Activated CD4-positive, alpha-beta memory T cell treated with anti-CD3 and anti-CD28 coated beads, Interleukin-2, amount 10 ng/mL, durations not matched to agents 7 days and 5 days (primary cell): ENCODE measurements around the gene KRTAP4-1. TPM values are rescaled to one million over a fixed set of nuclear protein-coding genes. Genes with fewer than 3 reads are reported as not detected.
"Not testable (repeated sequence)": the region's sequence is repeated elsewhere in the genome, so short reads cannot be mapped to it uniquely, and the experiment has no call there.

Experiments used
- CTCF ChIA-PET: fragments of 350-600 bp; sonication (Branson Sonifier 250); formaldehyde crosslinking; loops from one replicate; lab custom pipeline; 2021; ENCODE audit warnings: antibody characterized with exemption, inconsistent platforms; lab: Charles Lee
- POLR2A ChIA-PET: fragments of 350-600 bp; sonication (Branson Sonifier 250); formaldehyde crosslinking; loops from one replicate; lab custom pipeline; 2021; ENCODE audit warnings: antibody characterized with exemption; lab: Charles Lee
- DNase-seq: peaks from one replicate; pipeline ENCODE4 v3.0.0-alpha.2; 2020
- H3K27ac Mint-ChIP-seq: one replicate; pipeline ENCODE4 v1.8.0; 2021; ENCODE audit warnings: mild to moderate bottlenecking, mixed read lengths
- H3K27me3 Mint-ChIP-seq: one replicate; pipeline ENCODE4 v1.8.0; 2021; ENCODE audit warnings: mixed read lengths
- H3K36me3 Mint-ChIP-seq: one replicate; pipeline ENCODE4 v1.8.0; 2021; ENCODE audit warnings: low read depth, mixed read lengths
- H3K4me1 Mint-ChIP-seq: one replicate; pipeline ENCODE4 v1.8.0; 2021; ENCODE audit warnings: mixed read lengths
- H3K4me3 Mint-ChIP-seq: one replicate; pipeline ENCODE4 v1.8.0; 2021; ENCODE audit warnings: mild to moderate bottlenecking, mixed read lengths
- H3K9me3 Mint-ChIP-seq: one replicate; pipeline ENCODE4 v1.8.0; 2021; ENCODE audit warnings: mixed read lengths
- total RNA-seq, 2 experiments: library from RNA; stranded (reverse); gene quantifications; one replicate each; pipeline ENCODE4 v1.2.3, GENCODE V29; 2021

Gene KRTAP4-1
- not detected for total RNA-seq

GRCh38 chr17:41184480-41184961 is at the start of gene KRTAP4-1:
TSS of gene KRTAP4-1 (minus strand) at chr17:41184911. CDS start at chr17:41184854, 57 bp downstream.
- ChIA-PET POLR2A (no interaction called here), CTCF (no interaction called here)
- no peaks in the 10 kb centered on the region for H3K4me1 Mint-ChIP-seq
- no peak within 1 kb of the TSS for H3K27ac Mint-ChIP-seq
- DNase-seq = no peak
- H3K9me3 Mint-ChIP-seq = no peaks in the 10 kb centered on the region
- no peaks in the 10 kb centered on the region for H3K27me3 Mint-ChIP-seq
- H3K36me3 Mint-ChIP-seq = no peaks in the 10 kb centered on the region
- no peak within 1 kb of the TSS for H3K4me3 Mint-ChIP-seq

- CTCF ChIA-PET, H3K4me1 Mint-ChIP-seq, H3K36me3 Mint-ChIP-seq, H3K9me3 Mint-ChIP-seq, POLR2A ChIA-PET, H3K4me3 Mint-ChIP-seq, DNase-seq, H3K27ac Mint-ChIP-seq: not testable (repeated sequence)
- peaks cover 20% of the 10 kb centered on the region for H3K27me3 Mint-ChIP-seq
Observed at GRCh38 chr17:41232399-41233105, 47.8 kb upstream of the KRTAP4-1 start, which contains the start of gene KRTAP9-3. TSS of gene KRTAP9-3 (plus strand) at chr17:41232449. CDS start at chr17:41232502, 53 bp downstream.

- Mint-ChIP-seq H3K27me3 (peaks cover 20% of the 10 kb centered on the region), H3K36me3 (no peaks in the 10 kb centered on the region)
- DNase-seq = no peak
Observed at GRCh38 chr17:41231731-41232130, 47.0 kb upstream of the KRTAP4-1 start.

GRCh38 chr17:41230094-41230493 is 45.4 kb upstream of the KRTAP4-1 start:
- Mint-ChIP-seq H3K4me3 (no peak overlapping the region), H3K27me3 (peaks cover 15% of the 10 kb centered on the region), H3K4me1 (no peaks in the 10 kb centered on the region), H3K36me3 (no peaks in the 10 kb centered on the region), H3K27ac (no peak overlapping the region), H3K9me3 (no peaks in the 10 kb centered on the region)
- CTCF ChIA-PET = no interaction called here
- DNase-seq = no peak
- POLR2A ChIA-PET = no interaction called here

More at GRCh38 chr17:41231731-41232130, 47.0 kb upstream of the KRTAP4-1 start:
- Mint-ChIP-seq H3K27ac (no peak overlapping the region), H3K9me3 (no peaks in the 10 kb centered on the region), H3K4me3 (no peak overlapping the region), H3K4me1 (no peaks in the 10 kb centered on the region)
- CTCF ChIA-PET = no interaction called here
- POLR2A ChIA-PET = no interaction called here

- H3K4me1 Mint-ChIP-seq, POLR2A ChIA-PET, H3K9me3 Mint-ChIP-seq, H3K4me3 Mint-ChIP-seq, H3K27ac Mint-ChIP-seq, H3K36me3 Mint-ChIP-seq, H3K27me3 Mint-ChIP-seq, DNase-seq, CTCF ChIA-PET: not testable (repeated sequence)
Observed at GRCh38 chr17:41226598-41227095, 41.9 kb upstream of the KRTAP4-1 start, which contains the start of gene KRTAP9-2. TSS of gene KRTAP9-2 (plus strand) at chr17:41226648. CDS start at chr17:41226655, 7 bp downstream.

- CTCF ChIA-PET = no interaction called here
- no peak for DNase-seq
- Mint-ChIP-seq H3K4me3 (no peak overlapping the region), H3K9me3 (no peaks in the 10 kb centered on the region), H3K27ac (no peak overlapping the region), H3K4me1 (no peaks in the 10 kb centered on the region), H3K36me3 (no peaks in the 10 kb centered on the region), H3K27me3 (peaks cover 10% of the 10 kb centered on the region)
- POLR2A ChIA-PET = no interaction called here
Observed at GRCh38 chr17:41226051-41226450, 41.3 kb upstream of the KRTAP4-1 start.

GRCh38 chr17:41223821-41224220 is 39.1 kb upstream of the KRTAP4-1 start:
- ChIA-PET CTCF (no interaction called here), POLR2A (no interaction called here)
- Mint-ChIP-seq H3K27me3 (peaks cover 9% of the 10 kb centered on the region), H3K4me3 (no peak overlapping the region), H3K4me1 (no peaks in the 10 kb centered on the region), H3K9me3 (peaks cover 2% of the 10 kb centered on the region), H3K36me3 (no peaks in the 10 kb centered on the region), H3K27ac (no peak overlapping the region)
- no peak for DNase-seq

GRCh38 chr17:41215681-41216080 is 31.0 kb upstream of the KRTAP4-1 start:
- ChIA-PET CTCF (interaction anchor here (0.6 kb wide), 1 partner anchor 433 kb away, joined by 3 read pairs; no protein-coding TSS in a partner anchor), POLR2A (no interaction called here)
- Mint-ChIP-seq H3K9me3 (peaks cover 2% of the 10 kb centered on the region), H3K36me3 (no peaks in the 10 kb centered on the region), H3K27me3 (peaks cover 9% of the 10 kb centered on the region), H3K27ac (no peak overlapping the region), H3K4me1 (no peaks in the 10 kb centered on the region), H3K4me3 (no peak overlapping the region)
- DNase-seq = no peak

GRCh38 chr17:41212524-41213169 is 27.9 kb upstream of the KRTAP4-1 start:
- CTCF ChIA-PET = interaction anchor here (0.6 kb wide), 1 partner anchor 1010 kb away, joined by 3 read pairs; no protein-coding TSS in a partner anchor
- no peak overlapping the region for H3K27ac Mint-ChIP-seq
- H3K36me3 Mint-ChIP-seq = no peaks in the 10 kb centered on the region
- H3K9me3 Mint-ChIP-seq = no peaks in the 10 kb centered on the region
- no peak for DNase-seq
- H3K4me1 Mint-ChIP-seq = no peaks in the 10 kb centered on the region
- POLR2A ChIA-PET = no interaction called here
- peaks cover 27% of the 10 kb centered on the region for H3K27me3 Mint-ChIP-seq
- no peak overlapping the region for H3K4me3 Mint-ChIP-seq

GRCh38 chr17:41211845-41212466 is 27.2 kb upstream of the KRTAP4-1 start:
- CTCF ChIA-PET = no interaction called here
- H3K27ac Mint-ChIP-seq = no peak overlapping the region
- DNase-seq = no peak

GRCh38 chr17:41199421-41200078 is 14.8 kb upstream of the KRTAP4-1 start:
- POLR2A ChIA-PET = no interaction called here
- Mint-ChIP-seq H3K27ac (no peak overlapping the region), H3K36me3 (no peaks in the 10 kb centered on the region), H3K9me3 (no peaks in the 10 kb centered on the region), H3K27me3 (peaks cover 13% of the 10 kb centered on the region), H3K4me1 (no peaks in the 10 kb centered on the region), H3K4me3 (no peak overlapping the region)
- CTCF ChIA-PET = no interaction called here
- no peak for DNase-seq

More at GRCh38 chr17:41211845-41212466, 27.2 kb upstream of the KRTAP4-1 start:
- H3K36me3 Mint-ChIP-seq = no peaks in the 10 kb centered on the region
- no peak overlapping the region for H3K4me3 Mint-ChIP-seq
- H3K4me1 Mint-ChIP-seq = no peaks in the 10 kb centered on the region
- POLR2A ChIA-PET = no interaction called here
- no peaks in the 10 kb centered on the region for H3K9me3 Mint-ChIP-seq
- peaks cover 27% of the 10 kb centered on the region for H3K27me3 Mint-ChIP-seq

GRCh38 chr17:41196068-41196467 is 11.4 kb upstream of the KRTAP4-1 start:
- peaks cover 16% of the 10 kb centered on the region for H3K27me3 Mint-ChIP-seq
- H3K27ac Mint-ChIP-seq = no peak overlapping the region
- no peak overlapping the region for H3K4me3 Mint-ChIP-seq
- no peaks in the 10 kb centered on the region for H3K4me1 Mint-ChIP-seq
- CTCF ChIA-PET = no interaction called here
- H3K9me3 Mint-ChIP-seq = no peaks in the 10 kb centered on the region
- no peak for DNase-seq
- POLR2A ChIA-PET = interaction anchor here (0.9 kb wide), 1 partner anchor 14 kb away, joined by 3 read pairs; no protein-coding TSS in a partner anchor
- H3K36me3 Mint-ChIP-seq = no peaks in the 10 kb centered on the region
